HG02852 (cell line): Measurements from ENCODE around the gene ENDOD1.

Experiments used
- ATAC-seq: cut with Tn5 transposase; IDR thresholded peaks from one replicate; pipeline ENCODE4 v1.9.1; 2021; ENCODE audit warnings: mild to moderate bottlenecking, moderate library complexity; ENCODE audit not compliant: unreplicated experiment

The ENDOD1 gene

GRCh38 chr11:95074792-95075563, 14.7 kb upstream of the ENDOD1 start:
- no peak for ATAC-seq

DNA sequence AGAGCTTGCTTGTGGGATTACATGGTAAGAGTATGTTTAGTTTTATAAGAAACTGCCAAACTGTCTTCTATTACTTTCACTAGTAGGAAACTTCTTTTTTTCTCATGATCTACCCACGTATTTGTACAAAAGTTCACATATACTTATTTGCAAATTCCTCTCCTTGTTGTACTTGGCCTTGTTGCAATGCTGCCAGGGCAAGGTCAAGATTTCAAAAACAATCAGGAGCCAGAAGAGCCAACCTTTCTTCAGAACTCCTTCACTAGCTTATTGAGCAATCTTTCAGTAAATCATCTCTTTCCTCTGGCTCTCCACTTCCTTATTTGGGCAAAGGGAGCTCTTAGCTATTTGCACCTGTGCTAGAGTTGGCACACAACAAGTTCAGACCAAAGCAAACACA, 13.2 kb upstream of the ENDOD1 start:
- ATAC-seq, result no peak

DNA sequence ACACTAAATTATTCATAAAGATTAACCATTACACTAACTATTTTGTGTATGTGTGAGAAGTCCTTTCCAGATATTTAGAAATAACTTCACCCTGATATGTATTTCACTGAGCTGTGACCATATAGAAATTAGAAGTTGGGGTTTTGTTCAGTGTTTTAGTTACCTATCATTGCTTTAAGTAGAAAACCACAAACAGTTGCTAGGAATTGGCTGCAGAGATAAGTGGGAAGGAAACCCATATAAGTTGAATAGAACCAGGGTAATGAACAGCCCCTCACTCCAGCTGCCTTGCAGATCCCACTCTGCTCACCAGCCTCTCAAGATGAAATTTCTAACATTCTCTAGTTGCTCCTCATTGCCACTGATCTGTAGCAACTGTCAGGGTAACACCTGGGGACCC, 12.7 kb upstream of the ENDOD1 start:
- ATAC-seq, result no peak

DNA sequence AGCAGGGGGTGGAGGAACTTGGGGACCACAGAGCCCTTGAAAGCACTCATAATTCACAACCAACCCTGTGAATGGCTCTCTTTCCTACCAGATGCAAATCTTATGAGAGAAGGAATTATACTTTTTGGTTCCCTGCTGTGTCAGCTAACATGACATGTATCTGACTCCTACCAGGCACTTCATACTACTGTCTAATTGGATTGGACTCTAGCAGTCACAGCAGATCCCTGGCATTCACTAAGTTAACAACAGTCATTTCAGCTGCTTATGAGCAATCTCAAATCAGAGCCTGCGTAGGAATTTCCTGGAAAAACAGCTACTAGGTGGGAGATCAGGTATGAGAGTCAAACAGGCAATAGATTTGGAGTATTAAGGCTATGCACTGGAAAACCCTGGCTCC, 11.1 kb upstream of the ENDOD1 start:
- ATAC-seq, result no peak

- no peak for ATAC-seq
These were observed 8.6 kb upstream of the ENDOD1 start for GRCh38 chr11:95081010-95081409.

GRCh38 chr11:95081412-95081811, 8.2 kb upstream of the ENDOD1 start:
- no peak for ATAC-seq

- ATAC-seq, result no peak
These were observed 7.1 kb upstream of the ENDOD1 start for GRCh38 chr11:95082576-95083001.

DNA sequence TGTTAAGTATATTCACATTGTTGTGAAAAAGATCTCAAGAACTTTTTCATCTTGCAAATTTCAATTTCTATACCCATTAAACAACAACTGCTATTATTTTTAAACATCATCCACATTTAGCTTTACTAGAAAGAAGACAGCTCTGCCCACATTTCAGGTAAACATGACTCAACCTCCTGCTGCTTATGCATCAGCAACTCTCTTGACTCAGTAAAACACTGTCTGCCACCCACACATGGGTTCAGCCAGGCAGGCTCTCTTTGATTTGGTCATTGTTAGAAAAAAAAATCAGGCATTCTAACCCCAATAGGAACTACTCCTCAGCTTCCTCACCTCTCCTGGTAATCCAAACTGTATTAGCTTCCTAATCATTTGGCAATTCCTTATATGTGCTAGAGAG, 5.1 kb upstream of the ENDOD1 start:
- ATAC-seq, result peak; percentile 48

DNA sequence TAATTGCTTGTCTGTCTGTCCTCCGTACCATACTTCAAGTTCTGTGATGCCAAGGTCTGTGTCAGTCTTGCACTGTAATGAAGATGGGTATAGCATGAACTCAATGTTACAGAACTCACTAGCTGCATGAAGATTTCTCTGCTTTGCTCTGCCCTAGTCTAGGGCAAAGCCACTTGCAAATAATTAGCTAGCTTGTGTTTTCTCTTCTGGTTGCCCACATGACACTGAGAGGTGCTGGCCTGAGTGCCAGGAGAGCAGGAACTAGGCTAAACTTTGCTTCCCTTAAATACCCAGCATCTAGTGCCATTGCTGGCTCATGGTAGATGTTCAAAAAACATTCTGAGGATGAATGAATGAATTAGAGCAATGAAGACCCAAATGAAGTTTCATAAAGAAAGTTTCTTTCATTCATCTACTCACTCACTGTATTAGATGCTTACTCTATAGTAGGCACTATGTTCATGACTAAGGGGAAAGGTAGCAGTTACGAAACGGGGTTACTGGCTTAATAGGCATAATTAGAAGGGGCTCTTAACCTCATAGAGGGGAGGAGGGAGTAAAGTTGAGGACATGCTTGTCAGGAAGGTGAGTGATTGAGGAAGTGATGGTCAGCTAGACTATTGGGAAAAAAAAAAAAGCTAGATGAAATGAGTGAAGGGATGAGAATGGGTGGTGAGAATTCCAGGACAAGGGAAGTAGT, 4.4 kb upstream of the ENDOD1 start:
- no peak for ATAC-seq

DNA sequence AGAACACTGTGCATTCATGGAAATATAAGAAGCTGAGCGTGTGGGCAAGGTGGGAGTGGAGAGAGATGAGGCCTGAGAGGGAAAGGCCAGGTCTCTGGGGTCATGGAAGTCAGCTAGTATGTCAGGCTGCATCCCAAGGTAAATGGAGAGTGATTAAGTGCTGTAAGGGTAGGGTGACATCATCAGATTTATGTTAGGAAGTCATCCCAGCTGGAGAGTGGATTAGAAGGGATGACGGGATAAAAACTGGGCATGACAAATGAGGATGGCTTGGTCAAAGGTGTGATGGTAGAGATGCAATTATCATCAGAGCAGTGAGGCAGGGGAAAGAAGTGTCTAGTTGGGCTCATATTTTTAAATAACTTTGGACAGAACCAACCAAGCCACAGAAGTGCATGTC, 3.5 kb upstream of the ENDOD1 start:
- ATAC-seq, result no peak

DNA sequence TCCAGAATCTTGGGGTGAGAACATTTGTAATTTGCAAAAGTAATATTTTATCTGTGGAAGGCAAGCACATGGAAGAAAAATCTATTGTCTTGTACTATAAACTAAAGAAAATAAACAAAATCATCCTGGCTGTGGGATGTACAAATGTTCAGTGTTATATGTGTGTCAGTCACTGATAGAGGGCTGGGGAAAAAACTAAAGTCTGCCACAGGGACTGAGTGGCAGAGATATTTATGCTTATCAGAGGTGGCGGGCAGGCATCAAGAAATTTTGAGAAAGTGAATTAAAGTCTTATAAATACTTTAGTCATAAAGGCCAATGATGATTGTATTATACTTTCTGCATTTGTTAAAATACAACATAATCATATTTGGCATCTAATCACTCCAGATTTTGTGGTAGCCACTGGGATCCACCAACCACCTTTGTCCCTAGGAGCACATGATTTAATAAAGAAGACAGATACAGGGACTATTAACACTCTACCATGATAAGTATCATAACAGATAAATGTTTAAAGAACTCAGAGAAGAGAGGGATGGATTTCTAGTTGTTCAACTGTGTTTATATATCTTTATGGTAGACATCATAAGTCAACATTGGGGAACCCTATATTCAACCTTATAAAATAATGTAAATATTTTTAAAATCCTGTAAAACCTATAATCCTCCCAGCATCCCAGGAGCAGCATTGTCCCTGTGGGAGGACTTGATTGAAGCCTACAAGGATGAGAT, 2.6 kb upstream of the ENDOD1 start:
- no peak for ATAC-seq

GRCh38 chr11:95088946-95089619, 563 bp upstream of the ENDOD1 start:
- ATAC-seq, result peak; percentile 52

DNA sequence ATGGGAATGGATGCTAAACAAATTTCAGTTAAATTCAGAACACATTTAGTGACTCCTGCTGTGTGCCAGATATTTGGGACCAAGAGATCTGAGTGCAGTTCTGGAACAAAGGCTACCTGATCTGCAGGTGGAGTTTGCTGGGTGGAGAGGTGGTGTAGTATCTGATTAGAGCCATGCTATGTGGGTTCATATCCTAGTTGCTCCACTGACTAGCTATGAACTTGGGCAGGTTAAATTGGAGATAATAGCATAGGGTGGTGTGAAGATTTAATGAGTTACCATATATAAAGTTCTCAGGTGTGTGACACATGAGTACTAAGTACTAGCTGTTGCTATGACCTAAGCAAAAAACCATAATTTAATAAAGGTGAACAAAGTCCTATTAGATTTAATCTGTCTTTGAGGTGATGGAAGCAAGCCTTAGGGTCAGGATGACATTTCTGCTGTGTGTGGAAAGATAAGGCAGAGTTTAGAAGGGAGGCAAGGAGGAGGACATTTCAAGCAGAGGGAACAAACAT, 2.1 kb downstream of the ENDOD1 start:
- no peak for ATAC-seq

- no peak for ATAC-seq
These were observed 3.1 kb downstream of the ENDOD1 start for GRCh38 chr11:95092549-95093324.

- ATAC-seq, result no peak
These were observed 3.9 kb downstream of the ENDOD1 start for GRCh38 chr11:95093548-95093947.

DNA sequence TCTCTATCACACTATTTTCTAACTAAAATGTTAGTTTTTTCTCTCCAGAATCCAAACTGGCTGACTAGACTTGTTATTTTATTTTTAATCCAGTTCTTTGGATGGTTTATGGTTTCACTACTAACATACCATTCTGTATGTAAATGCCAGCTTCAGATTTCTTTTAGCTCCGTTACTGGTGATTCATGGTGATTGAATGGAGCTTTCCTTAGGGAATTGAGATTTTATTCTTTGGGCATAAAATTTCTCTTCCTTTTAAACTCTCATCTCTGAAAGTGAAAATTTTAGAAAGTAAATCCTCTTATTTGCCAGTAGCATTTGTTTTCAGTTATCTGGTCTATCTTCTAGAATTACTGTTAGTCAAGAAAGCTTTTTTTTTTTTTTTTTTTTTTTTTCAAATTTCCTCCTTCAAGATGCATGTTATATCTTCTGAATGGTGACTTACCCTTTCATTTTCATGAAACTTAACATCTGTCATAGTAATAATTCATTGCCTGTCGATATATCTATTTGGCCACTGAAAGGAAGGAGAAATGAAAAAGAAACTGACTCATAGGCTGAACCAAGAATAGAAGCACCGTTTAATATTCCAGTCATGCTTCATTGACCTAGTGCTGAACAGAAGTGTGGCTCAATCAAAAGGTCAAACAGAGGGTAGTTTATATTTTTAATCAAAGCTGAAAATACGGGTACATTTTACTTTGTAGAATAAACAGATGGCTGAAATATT, 6.4 kb downstream of the ENDOD1 start:
- peak; percentile 72 for ATAC-seq

GRCh38 chr11:95097209-95097608, 7.6 kb downstream of the ENDOD1 start:
- no peak for ATAC-seq

DNA sequence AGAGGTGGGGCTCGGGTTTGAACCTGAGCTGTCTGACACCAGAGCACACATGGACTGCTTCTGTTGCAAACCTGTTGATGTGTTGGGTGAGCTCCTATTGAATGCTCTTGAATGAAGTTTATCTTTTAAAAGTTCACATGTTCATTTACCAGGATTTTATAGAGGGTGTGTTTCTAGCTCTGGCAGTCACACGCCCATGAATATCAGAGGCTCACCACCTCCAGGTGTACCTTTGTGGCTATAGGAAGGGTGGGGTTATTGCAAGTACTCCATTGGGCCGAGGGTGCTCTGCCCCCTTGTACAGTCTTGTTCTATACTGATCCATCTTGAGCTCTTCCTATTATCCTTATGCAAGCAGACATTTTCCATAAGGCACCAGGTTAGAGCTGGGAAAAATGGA, 9.2 kb downstream of the ENDOD1 start:
- ATAC-seq, result no peak

DNA sequence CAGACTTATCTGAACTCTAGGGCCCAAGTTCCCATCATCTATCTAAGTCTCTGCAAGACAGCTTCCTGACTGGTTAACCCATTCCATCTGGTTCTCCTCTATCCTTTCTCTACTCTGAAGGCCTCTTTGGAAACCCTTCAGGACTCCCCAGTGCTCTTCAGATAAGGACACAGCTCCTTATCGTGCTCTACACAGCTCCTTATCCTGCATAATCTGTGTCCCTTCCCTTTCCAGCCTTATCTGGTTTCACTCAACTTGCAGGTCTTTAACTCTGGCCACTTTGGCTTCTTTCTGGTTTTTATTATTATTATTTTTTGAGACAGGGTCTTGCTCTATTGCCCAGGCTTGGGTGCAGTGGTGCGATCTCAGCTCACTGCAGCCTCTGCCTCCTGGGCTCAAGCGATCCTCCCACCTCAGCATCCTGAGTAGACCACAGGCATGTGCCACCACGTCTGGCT, 10.6 kb downstream of the ENDOD1 start:
- ATAC-seq, result no peak
